SH-SY5Y (cell line): ENCODE results near the gene TUBB4B.

Experiments
- GATA2 ChIP-seq: IDR thresholded peaks from 2 replicates; pipeline ENCODE4 v1.6.1; 2011; ENCODE audit warnings: mild to moderate bottlenecking, low read depth, low read length
- GATA3 ChIP-seq: IDR thresholded peaks from 2 replicates; pipeline ENCODE4 v1.6.1; 2011; ENCODE audit warnings: low read depth, mild to moderate bottlenecking, low read length, moderate library complexity

TUBB4B gene

GRCh38 chr9:137240841-137241489 is at the start of gene TUBB4B:
Gene TUBB4B, plus strand, starts transcription at chr9:137241287. Its CDS starts 74 bp downstream, at chr9:137241361.
- TF ChIP-seq GATA2 = no peak
- no peak for TF ChIP-seq GATA3

GRCh38 chr9:137191691-137192447 is 49.2 kb upstream of the TUBB4B start:
- no peak for TF ChIP-seq GATA3
- no peak for TF ChIP-seq GATA2

- no peak for TF ChIP-seq GATA3
- no peak for TF ChIP-seq GATA2
These were observed 48.7 kb upstream of the TUBB4B start for GRCh38 chr9:137192448-137192780.

GRCh38 chr9:137192859-137193258 is 48.2 kb upstream of the TUBB4B start:
- TF ChIP-seq GATA2 (no peak), GATA3 (no peak)

- no peak for TF ChIP-seq GATA3
- no peak for TF ChIP-seq GATA2
These were observed 47.3 kb upstream of the TUBB4B start for GRCh38 chr9:137193771-137194170.

GRCh38 chr9:137194388-137194787 is 46.7 kb upstream of the TUBB4B start:
- TF ChIP-seq GATA3 (no peak), GATA2 (no peak)

- TF ChIP-seq GATA3 (no peak), GATA2 (no peak)
These were observed 46.2 kb upstream of the TUBB4B start for GRCh38 chr9:137194909-137195308.

- TF ChIP-seq GATA2 (no peak), GATA3 (no peak)
These were observed 45.4 kb upstream of the TUBB4B start for GRCh38 chr9:137195525-137196220.

GRCh38 chr9:137198051-137198901 is 42.8 kb upstream of the TUBB4B start:
- TF ChIP-seq GATA2 (no peak), GATA3 (no peak)

- TF ChIP-seq GATA3 = no peak
- TF ChIP-seq GATA2 = no peak
These were observed 42.2 kb upstream of the TUBB4B start for GRCh38 chr9:137198902-137199283.

GRCh38 chr9:137199411-137200121 is 41.5 kb upstream of the TUBB4B start:
- no peak for TF ChIP-seq GATA3
- TF ChIP-seq GATA2 = no peak

- TF ChIP-seq GATA2 (no peak), GATA3 (no peak)
These were observed 40.5 kb upstream of the TUBB4B start, which contains the start of gene TPRN for GRCh38 chr9:137200311-137201204. Gene TPRN, minus strand, starts transcription at chr9:137200741. Its CDS starts 30 bp downstream, at chr9:137200711.
